GM23338 (cell line): ENCODE data around the gene USP8. TPM values are rescaled to one million over a fixed set of nuclear protein-coding genes. Genes with fewer than 3 reads are reported as not detected.

Source experiments
- ATAC-seq: fragments of 200-7000 bp; cut with Tn5 transposase; 3 replicates; pipeline ENCODE4 v1.9.1; 2020
- DNase-seq: peaks from one replicate; pipeline ENCODE4 v3.0.0-alpha.2; 2015; ENCODE audit warnings: low spot score
- H2AFZ ChIP-seq: fragments of 200-600 bp; sonication (generic); 2 replicates; pipeline ENCODE4 v1.8.0; 2016; ENCODE audit warnings: antibody characterized with exemption, mild to moderate bottlenecking, moderate library complexity
- H3F3A ChIP-seq: fragments of 200-600 bp; sonication (generic); replicated peaks from 2 replicates; pipeline ENCODE4 v1.8.0; 2017; ENCODE audit warnings: antibody characterized with exemption, mixed run types, low read depth
- H3K27ac ChIP-seq: fragments of 200-600 bp; sonication (generic); 2 replicates; pipeline ENCODE4 v1.6.1; 2016; ENCODE audit warnings: low read depth
- H3K27me3 ChIP-seq: fragments of 200-600 bp; sonication (generic); 2 replicates; pipeline ENCODE4 v1.8.0; 2016; ENCODE audit warnings: mild to moderate bottlenecking, mixed run types, moderate library complexity; ENCODE audit not compliant: insufficient read depth
- H3K36me3 ChIP-seq: fragments of 200-600 bp; sonication (generic); 2 replicates; pipeline ENCODE4 v1.8.0; 2016; ENCODE audit warnings: mild to moderate bottlenecking; ENCODE audit not compliant: insufficient read depth
- H3K4me1 ChIP-seq: fragments of 200-600 bp; sonication (generic); 2 replicates; pipeline ENCODE4 v1.8.0; 2016; ENCODE audit warnings: mild to moderate bottlenecking, moderate library complexity; ENCODE audit not compliant: insufficient read depth
- H3K4me2 ChIP-seq: fragments of 200-600 bp; sonication (generic); 2 replicates; pipeline ENCODE4 v1.7.1; 2017; ENCODE audit warnings: mixed run types
- H3K4me3 ChIP-seq: fragments of 200-600 bp; sonication (generic); 2 replicates; pipeline ENCODE4 v1.6.1; 2016; ENCODE audit warnings: mixed run types
- H3K79me2 ChIP-seq: fragments of 200-600 bp; sonication (generic); replicated peaks from 2 replicates; pipeline ENCODE4 v1.8.0; 2017; ENCODE audit warnings: mild to moderate bottlenecking; ENCODE audit not compliant: insufficient read depth
- H3K9me2 ChIP-seq: fragments of 200-600 bp; sonication (generic); 2 replicates; pipeline ENCODE4 v1.8.0; 2017; ENCODE audit not compliant: insufficient read depth
- H4K20me1 ChIP-seq: fragments of 200-600 bp; sonication (generic); replicated peaks from 2 replicates; pipeline ENCODE4 v1.8.0; 2017; ENCODE audit warnings: mild to moderate bottlenecking; ENCODE audit not compliant: insufficient read depth
- H3K27ac Mint-ChIP-seq: 2 replicates; pipeline ENCODE4 v1.8.0; 2020; ENCODE audit warnings: inconsistent platforms, mild to moderate bottlenecking, moderate library complexity, mixed read lengths
- H3K27me3 Mint-ChIP-seq: 3 replicates; pipeline ENCODE4 v1.8.0; 2022; ENCODE audit warnings: low read depth, mild to moderate bottlenecking, moderate library complexity, mixed read lengths, inconsistent platforms; ENCODE audit not compliant: insufficient read depth, poor library complexity
- H3K36me3 Mint-ChIP-seq: 3 replicates; pipeline ENCODE4 v1.8.0; 2021; ENCODE audit warnings: low read depth, mild to moderate bottlenecking, inconsistent platforms, moderate library complexity, mixed read lengths
- H3K4me1 Mint-ChIP-seq: 3 replicates; pipeline ENCODE4 v1.8.0; 2020; ENCODE audit warnings: mild to moderate bottlenecking, inconsistent platforms, mixed read lengths
- H3K4me3 Mint-ChIP-seq: 3 replicates; pipeline ENCODE4 v1.8.0; 2021; ENCODE audit warnings: moderate library complexity, mild to moderate bottlenecking, inconsistent platforms, mixed read lengths
- H3K9me3 Mint-ChIP-seq: 3 replicates; pipeline ENCODE4 v1.8.0; 2020; ENCODE audit warnings: moderate library complexity, mild to moderate bottlenecking, inconsistent platforms, mixed read lengths
- CREB1 ChIP-seq: fragments of 250-450 bp; sonication (Bioruptor Pico); IDR thresholded peaks from 2 replicates; pipeline ENCODE4 v1.5.0; 2020; ENCODE audit warnings: low read depth, mild to moderate bottlenecking, moderate library complexity
- EZH2 ChIP-seq: fragments of 200-600 bp; sonication (generic); IDR thresholded peaks from one replicate; pipeline ENCODE4 v1.8.0; 2017; ENCODE audit warnings: antibody characterized with exemption, mild to moderate bottlenecking, low read depth; ENCODE audit not compliant: unreplicated experiment
- EZH2phosphoT487 ChIP-seq: fragments of 200-600 bp; sonication (generic); IDR thresholded peaks from one replicate; pipeline ENCODE4 v1.8.1; 2018; ENCODE audit warnings: antibody characterized with exemption; ENCODE audit not compliant: unreplicated experiment
- JUNB ChIP-seq: IDR thresholded peaks from one replicate; pipeline ENCODE4 v1.6.1; 2016; ENCODE audit warnings: antibody characterized with exemption; ENCODE audit not compliant: unreplicated experiment
- NANOG ChIP-seq: IDR thresholded peaks from 2 replicates; pipeline ENCODE4 v1.6.1; 2016; ENCODE audit warnings: antibody characterized with exemption, borderline replicate concordance
- REST ChIP-seq: IDR thresholded peaks from one replicate; pipeline ENCODE4 v1.6.1; 2018; ENCODE audit warnings: antibody characterized with exemption; ENCODE audit not compliant: unreplicated experiment
- STAT1 ChIP-seq: IDR thresholded peaks from one replicate; pipeline ENCODE4 v1.6.1; 2016; ENCODE audit warnings: antibody characterized with exemption; ENCODE audit not compliant: unreplicated experiment
- ZNF114 ChIP-seq: fragments of 250-450 bp; sonication (Bioruptor Pico); IDR thresholded peaks from 2 replicates; pipeline ENCODE4 v1.5.0; 2020; ENCODE audit warnings: mild to moderate bottlenecking, moderate library complexity
- ZNF331 ChIP-seq: fragments of 250-450 bp; sonication (Bioruptor Pico); IDR thresholded peaks from 2 replicates; pipeline ENCODE4 v1.5.0; 2020; ENCODE audit warnings: low read depth, mild to moderate bottlenecking, moderate library complexity
- ZNF462 ChIP-seq: fragments of 250-450 bp; sonication (Bioruptor Pico); IDR thresholded peaks from 2 replicates; pipeline ENCODE4 v1.5.0; 2020; ENCODE audit warnings: mild to moderate bottlenecking, moderate library complexity
- polyA plus RNA-seq: library from polyadenylated mRNA; unstranded; fragments of >200 nt; fragmentation: Nextera tagmentation; extraction: Ambion mirVana; gene quantifications from 2 replicates; pipeline ENCODE4 v1.2.1, GENCODE V29; 2016
- total RNA-seq: library from RNA; depleted of rRNA; stranded (reverse); fragments of >200 nt; shearing (Covaris generic); gene quantifications from 2 replicates; pipeline ENCODE4 v1.2.3, GENCODE V29; 2014
- TF ChIP-seq, protein P1 (sequence below), 2 experiments: fragments of 200-600 bp in 1 of 2; sonication (generic) in 1 of 2; conservative IDR thresholded peaks; 2 replicates each; pipeline versions ENCODE4 v1.5.1 to v1.6.1; 2016 to 2017; ENCODE audit warnings: antibody characterized with exemption in 2 of 2, low read depth in 2 of 2, mild to moderate bottlenecking in 2 of 2, moderate library complexity in 1 of 2
- TF ChIP-seq, protein P2 (sequence below): IDR thresholded peaks from 2 replicates; pipeline ENCODE4 v1.6.1; 2016; ENCODE audit warnings: antibody characterized with exemption

The USP8 gene
- total and polyA plus RNA-seq, 2 experiments from 2014 or later: 64.8 to 68.6 TPM

GRCh38 chr15:50377867-50378751, 46.1 kb upstream of the USP8 start (continued):
- no peak for TF ChIP-seq EZH2phosphoT487
- no peak for TF ChIP-seq NANOG
- TF ChIP-seq EZH2: no peak
- no peak for TF ChIP-seq ZNF114 (CRISPR knock-in tag)
- no peak for TF ChIP-seq REST
- TF ChIP-seq ZNF331 (CRISPR knock-in tag): no peak
- TF ChIP-seq STAT1: no peak
- no peak for TF ChIP-seq CREB1 (CRISPR knock-in tag)

- H3K9me3 Mint-ChIP-seq: no peaks in the 10 kb centered on the region
- H3K9me2 ChIP-seq: no peaks in the 10 kb centered on the region
- no peak overlapping the region for H3K4me2 ChIP-seq
- H3K4me1 ChIP-seq: peaks cover 5% of the 10 kb centered on the region; the same call in 1 of the 2 replicates
- H3K36me3 ChIP-seq: no peaks in the 10 kb centered on the region
- H2AFZ ChIP-seq: no peak overlapping the region
- H3K79me2 ChIP-seq: no peaks in the 10 kb centered on the region
- no peak overlapping the region for H3K4me3 Mint-ChIP-seq
- peaks cover 5% of the 10 kb centered on the region; the same call in 2 of the 3 replicates for H3K4me1 Mint-ChIP-seq
- no peak overlapping the region for H3K27ac ChIP-seq
- no peak overlapping the region for H3K27ac Mint-ChIP-seq
- no peaks in the 10 kb centered on the region for H3F3A ChIP-seq
- ATAC-seq (no peak), DNase-seq (no peak)
- H3K36me3 Mint-ChIP-seq: no peaks in the 10 kb centered on the region
- H4K20me1 ChIP-seq: no peaks in the 10 kb centered on the region
- H3K4me3 ChIP-seq: no peak overlapping the region
- H3K27me3 ChIP-seq: no peaks in the 10 kb centered on the region
- H3K27me3 Mint-ChIP-seq: peaks cover 2% of the 10 kb centered on the region
- TF ChIP-seq ZNF331 (CRISPR knock-in tag) (no peak), NANOG (no peak), ZNF462 (CRISPR knock-in tag) (no peak), ZNF114 (CRISPR knock-in tag) (no peak), JUNB (no peak)
- TF ChIP-seq, protein P1, sequence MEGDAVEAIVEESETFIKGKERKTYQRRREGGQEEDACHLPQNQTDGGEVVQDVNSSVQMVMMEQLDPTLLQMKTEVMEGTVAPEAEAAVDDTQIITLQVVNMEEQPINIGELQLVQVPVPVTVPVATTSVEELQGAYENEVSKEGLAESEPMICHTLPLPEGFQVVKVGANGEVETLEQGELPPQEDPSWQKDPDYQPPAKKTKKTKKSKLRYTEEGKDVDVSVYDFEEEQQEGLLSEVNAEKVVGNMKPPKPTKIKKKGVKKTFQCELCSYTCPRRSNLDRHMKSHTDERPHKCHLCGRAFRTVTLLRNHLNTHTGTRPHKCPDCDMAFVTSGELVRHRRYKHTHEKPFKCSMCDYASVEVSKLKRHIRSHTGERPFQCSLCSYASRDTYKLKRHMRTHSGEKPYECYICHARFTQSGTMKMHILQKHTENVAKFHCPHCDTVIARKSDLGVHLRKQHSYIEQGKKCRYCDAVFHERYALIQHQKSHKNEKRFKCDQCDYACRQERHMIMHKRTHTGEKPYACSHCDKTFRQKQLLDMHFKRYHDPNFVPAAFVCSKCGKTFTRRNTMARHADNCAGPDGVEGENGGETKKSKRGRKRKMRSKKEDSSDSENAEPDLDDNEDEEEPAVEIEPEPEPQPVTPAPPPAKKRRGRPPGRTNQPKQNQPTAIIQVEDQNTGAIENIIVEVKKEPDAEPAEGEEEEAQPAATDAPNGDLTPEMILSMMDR (conservative IDR thresholded peaks at IDR 0.05; ENCODE audit: low read depth in 2 of 2): no peak
- TF ChIP-seq, protein P2, sequence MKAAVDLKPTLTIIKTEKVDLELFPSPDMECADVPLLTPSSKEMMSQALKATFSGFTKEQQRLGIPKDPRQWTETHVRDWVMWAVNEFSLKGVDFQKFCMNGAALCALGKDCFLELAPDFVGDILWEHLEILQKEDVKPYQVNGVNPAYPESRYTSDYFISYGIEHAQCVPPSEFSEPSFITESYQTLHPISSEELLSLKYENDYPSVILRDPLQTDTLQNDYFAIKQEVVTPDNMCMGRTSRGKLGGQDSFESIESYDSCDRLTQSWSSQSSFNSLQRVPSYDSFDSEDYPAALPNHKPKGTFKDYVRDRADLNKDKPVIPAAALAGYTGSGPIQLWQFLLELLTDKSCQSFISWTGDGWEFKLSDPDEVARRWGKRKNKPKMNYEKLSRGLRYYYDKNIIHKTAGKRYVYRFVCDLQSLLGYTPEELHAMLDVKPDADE: no peak
Observed at GRCh38 chr15:50378776-50379175, 45.4 kb upstream of the USP8 start.
